Occipital lobe (tissue), 2 donors: ENCODE measurements around the gene NFKBIL1. TPM values are rescaled to one million over a fixed set of nuclear protein-coding genes. Genes with fewer than 3 reads are reported as not detected.
"Not testable (repeated sequence)": the region's sequence is repeated elsewhere in the genome, so short reads cannot be mapped to it uniquely, and the experiment has no call there.

Experiments used
- DNase-seq: peaks from one replicate; lab custom pipeline; 2025; lab: John Stamatoyannopoulos, UW
- total RNA-seq: library from RNA; depleted of rRNA; stranded (reverse); fragments of >200 nt; gene quantifications from one replicate; pipeline ENCODE4 v1.2.3, GENCODE V29; 2014

NFKBIL1 gene, protein sequence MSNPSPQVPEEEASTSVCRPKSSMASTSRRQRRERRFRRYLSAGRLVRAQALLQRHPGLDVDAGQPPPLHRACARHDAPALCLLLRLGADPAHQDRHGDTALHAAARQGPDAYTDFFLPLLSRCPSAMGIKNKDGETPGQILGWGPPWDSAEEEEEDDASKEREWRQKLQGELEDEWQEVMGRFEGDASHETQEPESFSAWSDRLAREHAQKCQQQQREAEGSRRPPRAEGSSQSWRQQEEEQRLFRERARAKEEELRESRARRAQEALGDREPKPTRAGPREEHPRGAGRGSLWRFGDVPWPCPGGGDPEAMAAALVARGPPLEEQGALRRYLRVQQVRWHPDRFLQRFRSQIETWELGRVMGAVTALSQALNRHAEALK
- total RNA-seq: 21.7 TPM

DNA sequence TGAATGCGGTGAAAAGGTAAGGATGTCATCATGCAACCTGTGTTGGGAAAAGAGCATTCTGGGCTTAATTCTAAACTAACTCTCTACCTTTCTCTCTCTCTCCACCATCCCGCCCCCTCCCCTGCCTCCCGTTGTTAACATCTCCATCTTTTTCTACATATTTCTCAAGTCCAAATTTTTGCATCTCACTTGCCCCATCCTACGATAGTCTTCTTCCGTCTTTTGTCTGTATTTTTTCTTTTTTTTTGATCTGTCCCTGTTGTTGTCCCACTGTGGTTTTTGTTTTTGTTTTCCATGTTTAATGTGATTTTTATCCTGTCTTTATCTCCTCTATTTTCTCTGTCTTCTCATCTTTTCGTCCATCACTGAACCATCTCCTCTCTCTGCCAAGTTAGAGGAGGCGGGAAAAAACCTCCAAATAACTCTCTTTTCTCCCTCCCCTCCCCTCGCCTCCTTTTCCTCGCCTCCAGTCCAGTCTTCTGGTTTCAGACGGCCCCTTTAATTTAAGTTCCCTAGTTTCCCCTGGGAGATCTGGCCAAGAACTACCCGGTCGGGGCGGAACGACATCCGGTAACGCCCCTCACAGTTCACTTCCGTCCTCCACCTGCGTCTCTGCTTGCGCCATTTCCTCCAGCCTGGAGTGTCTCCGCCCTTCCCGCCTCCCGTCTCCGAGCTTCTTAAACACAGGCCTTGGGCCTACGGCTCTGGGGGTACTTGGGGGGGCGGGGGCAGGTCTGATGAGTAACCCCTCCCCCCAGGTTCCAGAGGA lies at the start of gene NFKBIL1:
NFKBIL1 (plus strand) TSS at position 651 of the 769 bp plus-strand sequence; CDS start at position 738, 87 bp downstream.
- peak; percentile 97 for DNase-seq

DNA sequence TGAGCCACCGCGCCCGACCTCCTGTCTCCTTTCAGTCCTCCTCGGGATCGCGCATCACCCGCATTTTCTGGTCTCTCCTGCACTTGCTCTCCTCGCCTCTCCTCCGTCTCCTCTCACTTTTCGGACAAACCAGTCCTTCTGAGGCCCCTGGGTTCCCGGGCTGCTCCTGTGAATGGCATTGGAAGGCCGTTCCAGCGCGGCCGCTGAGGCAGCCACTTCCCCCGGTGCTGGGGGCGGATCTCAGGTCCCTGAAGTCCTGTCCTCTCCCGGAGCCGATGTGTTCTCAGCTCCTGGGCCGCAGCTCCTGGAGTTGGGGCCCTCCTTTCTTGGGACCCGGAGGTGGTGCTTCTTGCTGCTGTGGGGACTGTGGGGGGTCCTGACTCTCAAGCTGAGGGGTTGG lies 48.7 kb upstream of the NFKBIL1 start:
- no peak for DNase-seq

DNA sequence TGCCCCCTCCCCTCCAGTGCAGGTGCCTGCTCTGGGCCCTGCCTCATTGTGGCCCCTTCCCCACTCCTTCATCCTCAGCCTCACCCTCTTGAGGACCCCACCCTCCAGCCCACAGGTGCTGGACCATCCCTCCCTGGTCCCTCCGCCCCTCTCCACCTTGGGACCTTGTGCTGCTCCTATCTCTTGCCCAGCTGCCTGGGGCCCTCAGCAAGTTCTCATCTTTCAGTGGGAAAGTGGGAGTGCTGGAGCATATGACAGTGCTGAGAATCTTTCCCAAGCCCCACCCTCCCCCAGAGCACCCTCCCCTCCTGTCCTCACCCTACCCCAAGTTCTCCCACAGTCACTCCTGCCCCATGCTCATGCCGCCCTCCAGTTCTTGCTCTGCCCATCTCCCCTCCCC lies 47.8 kb upstream of the NFKBIL1 start:
- DNase-seq: not testable (repeated sequence)

DNA sequence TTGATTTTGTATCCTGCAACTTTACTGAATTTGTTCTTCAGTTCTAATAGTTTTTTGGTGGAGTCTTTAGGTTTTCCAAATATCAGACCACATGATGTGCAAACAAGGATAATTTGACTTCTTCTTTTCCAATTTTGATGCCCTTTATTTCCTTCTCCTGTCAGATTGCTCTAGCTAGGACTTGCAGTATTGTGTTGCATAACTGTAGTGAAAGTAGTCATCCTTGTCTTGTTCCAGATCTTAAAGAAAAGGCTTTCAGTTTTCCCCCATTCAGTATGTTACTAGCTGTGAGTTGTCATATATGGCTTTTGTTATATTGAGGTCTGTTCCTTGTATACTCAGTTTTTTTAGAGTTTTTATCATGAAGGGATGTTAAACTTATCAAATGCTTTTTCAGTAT lies 44.8 kb upstream of the NFKBIL1 start:
- no peak for DNase-seq

DNA sequence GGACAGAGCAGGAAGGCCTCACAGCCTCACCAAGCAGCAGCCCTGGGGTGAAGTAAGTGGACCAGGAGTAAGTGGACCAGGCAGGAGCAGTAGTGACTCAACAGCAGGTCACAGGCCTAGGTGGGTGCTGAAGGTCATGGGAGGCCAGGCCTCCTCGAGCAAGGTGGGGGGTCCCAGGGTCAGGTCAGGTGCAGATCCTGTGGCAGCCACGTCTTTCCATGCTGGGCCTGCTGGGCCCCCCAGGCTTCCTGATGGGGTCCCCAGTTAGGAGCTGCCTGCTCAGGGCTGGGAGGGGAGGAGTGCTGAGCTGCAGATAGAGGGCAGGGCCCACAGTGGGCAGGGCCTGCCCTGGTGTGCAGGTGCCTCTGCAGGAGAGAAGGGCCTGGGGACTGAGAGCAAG lies 38.4 kb upstream of the NFKBIL1 start:
- not testable (repeated sequence) for DNase-seq

DNA sequence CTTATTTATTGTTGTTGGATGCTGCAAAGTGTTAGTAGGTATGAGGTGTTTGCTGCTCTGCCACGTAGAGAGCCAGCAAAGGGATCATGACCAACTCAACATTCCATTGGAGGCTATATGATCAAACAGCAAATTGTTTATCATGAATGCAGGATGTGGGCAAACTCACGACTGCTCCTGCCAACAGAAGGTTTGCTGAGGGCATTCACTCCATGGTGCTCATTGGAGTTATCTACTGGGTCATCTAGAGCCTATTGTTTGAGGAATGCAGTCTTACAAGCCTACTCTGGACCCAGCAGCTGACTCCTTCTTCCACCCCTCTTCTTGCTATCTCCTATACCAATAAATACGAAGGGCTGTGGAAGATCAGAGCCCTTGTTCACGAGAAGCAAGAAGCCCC lies 37.4 kb upstream of the NFKBIL1 start:
- DNase-seq: no peak

DNA sequence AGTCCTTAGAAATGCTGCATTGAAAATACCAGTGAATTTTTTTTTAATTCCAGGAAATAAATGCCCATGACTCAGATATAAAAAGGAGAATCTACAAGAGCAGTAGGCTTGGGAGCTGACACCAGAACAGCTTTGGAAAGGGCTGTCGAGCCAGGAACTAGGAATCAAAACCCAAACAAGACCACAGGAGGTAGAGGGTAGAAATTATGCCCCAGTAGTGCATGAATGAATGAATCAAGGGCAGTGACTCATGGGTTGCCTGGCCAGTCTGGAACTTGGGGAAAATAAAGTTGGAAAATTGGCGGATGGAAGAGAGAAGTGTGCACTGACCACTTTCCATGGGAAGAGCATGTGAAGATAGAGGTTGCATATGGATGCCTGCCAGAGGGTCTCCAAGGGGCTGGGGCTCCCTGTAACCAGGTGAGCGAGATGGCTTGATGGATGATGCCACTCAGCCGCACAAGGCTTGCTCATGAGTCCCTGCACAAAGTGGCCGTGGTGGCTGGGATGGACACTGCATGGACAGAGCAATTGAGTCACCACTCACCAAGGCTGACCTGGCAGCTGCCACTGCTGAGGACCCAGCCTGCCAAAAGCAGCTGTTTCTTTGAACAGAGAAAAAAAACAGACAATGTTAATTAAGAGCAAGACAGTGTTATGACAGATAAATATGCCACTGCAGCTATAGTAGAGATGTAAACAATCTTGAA lies 33.8 kb upstream of the NFKBIL1 start:
- DNase-seq: no peak

DNA sequence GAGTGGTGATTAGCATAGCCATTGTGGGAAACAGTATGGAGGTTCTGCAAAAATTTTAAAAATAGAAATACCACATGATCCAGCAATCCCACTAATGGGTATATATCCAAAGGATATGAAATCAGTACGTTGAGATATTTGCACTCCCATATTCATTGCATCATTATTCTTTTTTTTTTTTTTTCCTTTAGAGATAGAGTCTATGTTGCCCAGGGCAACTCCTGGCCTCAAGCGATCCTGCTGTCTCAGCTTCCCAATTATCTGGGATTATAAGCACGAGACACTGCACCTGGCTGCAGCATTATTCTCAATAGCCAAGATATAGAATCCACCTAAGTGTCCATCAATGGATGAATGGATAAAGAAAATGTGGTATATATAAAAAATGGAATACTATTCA lies 25.6 kb upstream of the NFKBIL1 start:
- no peak for DNase-seq

DNA sequence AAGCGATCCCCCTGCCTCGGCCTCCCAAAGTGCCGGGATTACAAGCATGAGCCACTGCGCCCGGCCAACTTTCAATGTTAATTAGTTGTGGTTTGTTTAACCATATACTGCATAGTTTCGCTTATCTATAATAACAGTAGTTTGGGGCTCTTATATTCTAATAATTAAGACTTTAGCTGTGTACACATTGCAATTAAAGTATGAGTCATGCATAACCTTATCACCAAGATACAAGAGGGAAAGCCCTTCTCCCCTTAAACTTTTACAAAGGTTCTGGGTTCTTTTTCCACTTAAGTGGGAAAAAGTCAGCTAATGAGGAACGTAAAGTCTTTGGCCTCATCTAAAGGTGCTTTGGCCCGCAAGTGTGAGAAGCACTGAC lies 21.9 kb upstream of the NFKBIL1 start:
- DNase-seq: no peak

DNA sequence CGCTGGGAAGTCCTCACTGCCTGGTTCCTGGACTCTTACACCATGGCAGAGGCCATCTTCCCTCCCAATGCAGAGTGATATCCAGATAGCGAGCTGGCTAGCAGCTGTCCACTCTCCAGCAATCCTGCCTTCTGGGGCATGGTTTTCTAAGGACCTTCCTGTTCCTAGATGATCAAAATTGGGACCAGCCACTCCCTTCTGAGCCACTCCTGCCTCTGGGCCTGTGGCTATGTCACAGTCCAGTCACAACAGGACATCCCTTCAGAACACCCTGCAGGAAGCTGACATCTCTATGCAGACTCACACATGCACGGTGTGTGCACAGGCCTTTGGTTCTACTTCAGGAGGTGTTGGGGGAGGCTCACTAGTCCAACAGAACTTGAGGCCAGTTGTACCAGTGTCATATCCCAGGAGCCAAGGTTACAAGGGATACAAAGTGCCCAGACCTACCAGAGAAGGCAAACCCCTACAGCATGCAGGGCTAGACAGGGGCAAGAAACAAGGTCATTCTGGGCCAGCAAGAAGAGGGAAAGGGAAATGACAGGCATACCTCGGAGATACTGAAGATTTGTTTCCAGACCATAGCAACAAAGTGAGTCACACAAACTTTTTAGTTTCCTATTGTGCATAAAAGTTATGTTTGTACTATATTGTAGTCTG lies 21.3 kb upstream of the NFKBIL1 start:
- DNase-seq: no peak

DNA sequence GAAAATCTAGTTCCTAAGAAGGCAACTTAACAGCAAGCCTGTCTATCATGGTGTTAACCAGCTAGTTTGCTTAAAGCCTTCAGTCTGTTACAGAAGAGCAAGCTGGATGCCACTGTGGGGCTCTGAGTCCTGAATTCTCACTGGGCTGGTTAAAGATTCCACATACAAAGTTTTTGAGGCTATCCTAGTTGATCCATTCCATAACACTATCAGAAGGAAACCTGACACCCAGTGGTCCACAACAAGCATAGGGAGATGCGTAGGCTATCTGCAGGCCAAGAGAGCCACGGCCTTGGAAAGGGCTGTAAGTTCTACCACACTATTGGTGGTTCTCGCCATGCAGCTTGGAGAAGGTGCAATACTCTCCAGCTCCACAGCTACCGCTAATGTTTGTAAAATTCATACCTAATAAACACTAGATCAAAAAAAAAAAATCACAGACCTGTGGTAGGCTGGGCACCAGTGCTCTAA lies 19.1 kb upstream of the NFKBIL1 start:
- DNase-seq: no peak

DNA sequence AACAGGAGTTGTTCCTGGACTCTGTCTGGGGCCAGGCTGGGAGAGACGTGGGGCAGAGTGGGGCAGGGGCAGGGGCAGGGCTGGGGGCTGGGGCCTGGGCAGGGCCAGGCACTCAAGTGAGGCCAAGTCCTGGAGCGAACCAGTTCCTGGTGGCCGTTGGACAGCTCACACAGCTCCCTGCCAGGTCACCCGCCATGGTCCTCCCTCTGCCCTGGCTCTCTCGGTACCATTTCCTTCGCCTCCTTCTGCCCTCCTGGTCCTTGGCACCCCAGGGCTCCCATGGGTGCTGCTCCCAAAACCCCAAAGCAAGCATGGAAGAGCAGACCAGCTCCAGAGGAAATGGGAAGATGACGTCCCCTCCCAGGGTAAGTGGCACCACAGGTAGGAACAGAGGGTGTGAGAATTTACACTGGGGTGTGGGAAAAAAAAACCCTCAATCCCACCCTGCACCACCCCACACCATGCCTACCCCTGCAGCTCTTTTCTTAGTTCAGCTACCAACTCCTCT lies 18.5 kb upstream of the NFKBIL1 start, which contains the start of gene MCCD1:
MCCD1 (plus strand) TSS at position 142 of the 508 bp plus-strand sequence; CDS start at position 195, 53 bp downstream.
- DNase-seq: no peak

DNA sequence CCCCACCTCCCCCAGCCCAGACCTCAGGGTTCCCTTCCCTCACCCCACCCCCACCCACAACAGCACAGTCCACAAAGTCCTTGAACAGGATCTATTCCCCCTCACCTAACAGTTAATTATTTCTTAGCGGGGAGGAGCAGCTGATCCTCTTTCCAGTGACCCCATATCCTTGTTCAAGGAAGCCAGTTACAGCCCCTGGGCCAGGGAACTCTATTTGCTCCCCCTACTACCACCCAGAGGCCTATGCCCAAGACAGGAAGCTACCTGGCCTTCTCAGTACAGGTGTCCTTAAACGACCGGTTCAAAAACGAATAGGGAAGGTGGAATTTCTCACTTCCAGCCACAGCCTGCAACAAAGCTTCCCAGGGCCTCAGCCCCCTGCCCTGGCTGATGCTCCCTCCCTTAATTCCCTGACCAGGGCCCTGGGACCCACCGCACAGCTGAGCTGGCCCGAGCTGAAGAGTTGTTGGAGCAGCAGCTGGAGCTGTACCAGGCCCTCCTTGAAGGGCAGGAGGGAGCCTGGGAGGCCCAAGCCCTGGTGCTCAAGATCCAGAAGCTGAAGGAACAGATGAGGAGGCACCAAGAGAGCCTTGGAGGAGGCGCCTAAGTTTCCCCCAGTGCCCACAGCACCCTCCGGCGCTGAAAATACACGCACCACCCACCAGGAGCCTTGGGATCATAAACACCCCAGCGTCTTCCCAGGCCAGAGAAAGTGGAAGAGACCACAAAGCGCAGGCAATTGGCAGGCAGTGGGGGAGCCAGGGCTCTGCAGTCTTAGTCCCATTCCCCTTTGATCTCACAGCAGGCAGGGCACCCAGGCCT lies 17.9 kb upstream of the NFKBIL1 start:
- no peak for DNase-seq

DNA sequence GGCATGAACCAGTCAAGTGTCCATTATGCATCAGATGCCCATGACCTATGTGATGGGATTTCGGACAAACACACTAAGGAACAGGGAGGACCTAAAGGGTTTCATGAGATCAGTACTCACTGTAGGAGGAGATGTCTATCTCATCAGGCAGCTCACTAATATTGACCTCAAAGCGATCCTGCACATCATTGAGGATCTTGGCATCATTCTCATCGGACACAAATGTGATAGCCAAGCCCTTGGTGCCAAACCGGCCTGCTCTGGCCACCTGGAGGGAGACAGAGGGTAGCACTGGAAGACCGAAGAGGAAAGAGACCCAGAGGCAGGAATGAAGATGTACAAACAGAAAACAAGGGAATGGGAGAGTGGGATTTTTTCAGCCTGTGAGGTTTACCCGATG lies 16.7 kb upstream of the NFKBIL1 start:
- no peak for DNase-seq

DNA sequence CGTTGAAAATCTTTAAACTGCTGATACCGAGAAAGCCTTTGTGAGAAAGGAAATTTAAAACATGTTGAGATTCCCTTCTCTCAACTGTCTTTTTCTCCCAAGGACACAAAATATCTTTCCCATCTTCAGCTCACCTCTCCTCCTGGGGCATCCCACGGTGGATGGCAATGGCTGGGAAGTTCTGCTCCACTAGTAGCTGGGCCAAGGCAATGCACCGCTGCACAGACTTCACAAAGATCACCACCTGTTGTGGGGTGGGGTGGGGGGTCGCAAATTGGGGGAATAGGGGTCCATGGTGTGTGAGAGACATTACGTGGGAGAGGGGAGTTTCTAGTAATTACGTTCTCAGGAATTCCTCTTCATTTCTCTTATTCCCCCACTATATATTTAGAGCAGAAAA lies 16.2 kb upstream of the NFKBIL1 start:
- DNase-seq: no peak

DNA sequence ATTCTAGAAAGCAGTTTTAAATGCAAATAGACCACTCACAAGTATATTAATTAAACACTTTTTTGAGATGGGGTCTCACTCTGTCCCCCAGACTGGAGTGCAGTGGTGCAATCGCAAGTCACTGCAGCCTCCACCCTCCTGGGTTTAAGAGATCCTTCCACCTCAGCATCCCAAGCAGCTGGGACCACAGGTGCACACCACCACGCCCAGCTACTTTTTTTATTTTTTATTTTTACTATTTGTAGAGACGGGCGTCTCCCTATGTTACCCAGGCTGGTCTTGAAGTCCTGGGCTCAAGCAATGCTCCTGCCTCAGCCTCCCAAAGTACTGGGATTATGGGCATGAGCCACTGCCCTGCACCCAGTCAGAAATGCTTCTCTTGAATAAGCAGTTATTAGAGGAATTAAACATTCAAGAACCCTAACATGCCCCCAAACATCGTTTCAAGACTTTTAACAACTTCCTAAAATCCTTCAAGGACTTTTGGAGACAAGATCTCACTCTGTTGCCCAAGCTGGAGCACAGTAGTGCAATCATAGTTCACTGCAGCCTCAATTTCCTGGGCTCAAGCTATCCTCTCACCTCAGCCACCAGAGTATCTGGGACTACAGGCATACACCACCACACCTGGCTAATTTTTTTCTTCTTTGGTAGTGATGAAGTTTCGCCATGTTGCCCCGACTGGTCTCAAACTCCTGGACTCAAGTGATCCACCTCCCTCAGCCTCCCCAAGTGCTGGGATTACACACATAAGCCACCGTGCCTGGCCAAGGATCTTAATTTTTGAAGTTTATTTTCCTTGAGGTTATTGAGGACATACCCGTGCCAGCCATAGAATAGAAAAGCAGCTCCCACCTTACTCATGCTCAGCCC lies 15.4 kb upstream of the NFKBIL1 start:
- no peak for DNase-seq

DNA sequence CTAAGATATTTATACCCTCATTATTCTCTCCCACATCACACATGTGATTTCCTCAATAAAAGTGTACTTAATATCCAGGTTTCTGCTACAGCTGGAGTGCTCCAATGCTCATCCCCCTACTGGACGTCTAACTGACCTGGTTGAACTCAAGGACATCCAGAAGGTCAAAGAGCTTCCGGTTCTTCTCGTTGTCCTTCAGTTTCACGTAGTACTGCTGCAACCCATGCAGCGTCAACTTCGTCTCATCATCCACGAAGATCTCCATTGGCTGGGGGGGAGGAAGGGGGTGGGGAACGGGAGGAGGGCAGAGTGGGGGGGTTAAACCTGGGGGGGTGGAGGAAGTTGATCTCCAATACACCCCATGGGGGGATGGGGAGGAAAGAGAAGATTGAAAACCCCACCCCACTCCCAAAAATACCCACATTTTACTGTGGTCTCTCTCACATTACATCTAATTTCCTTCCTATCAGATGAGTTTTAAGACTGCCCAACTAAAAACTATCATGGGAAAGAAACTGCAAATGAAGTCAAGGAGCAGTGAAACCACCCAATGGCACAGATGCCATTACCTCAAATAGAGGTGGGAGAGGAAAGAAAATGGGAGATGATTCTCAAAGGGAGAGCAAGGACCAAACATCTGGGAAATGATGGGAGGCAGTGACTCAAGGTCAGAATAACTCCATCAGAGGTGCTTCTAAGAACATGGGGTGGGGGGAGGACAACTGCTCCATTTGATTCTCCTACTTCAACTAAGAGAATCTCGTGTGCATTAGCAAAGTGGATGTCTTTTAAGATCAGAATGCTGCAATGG lies 14.6 kb upstream of the NFKBIL1 start:
- DNase-seq: no peak

DNA sequence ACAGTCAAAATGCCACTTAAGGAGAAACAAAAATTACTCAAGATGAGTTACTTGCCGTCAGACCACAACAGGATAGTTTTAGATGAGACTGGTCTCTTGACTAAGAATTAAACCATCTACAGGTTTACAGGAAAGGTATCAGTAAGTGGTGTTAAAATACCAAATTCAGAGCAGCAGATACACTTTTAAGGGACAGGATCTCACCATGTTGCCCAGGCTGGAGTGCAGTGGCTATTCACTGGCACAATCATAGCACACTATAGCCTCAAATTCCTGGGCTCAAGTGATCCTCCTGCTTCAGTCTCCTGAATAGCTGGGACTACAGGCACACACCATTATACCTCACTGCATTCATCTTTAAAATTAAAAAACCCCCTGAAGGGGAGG lies 14.0 kb upstream of the NFKBIL1 start:
- DNase-seq: no peak

DNA sequence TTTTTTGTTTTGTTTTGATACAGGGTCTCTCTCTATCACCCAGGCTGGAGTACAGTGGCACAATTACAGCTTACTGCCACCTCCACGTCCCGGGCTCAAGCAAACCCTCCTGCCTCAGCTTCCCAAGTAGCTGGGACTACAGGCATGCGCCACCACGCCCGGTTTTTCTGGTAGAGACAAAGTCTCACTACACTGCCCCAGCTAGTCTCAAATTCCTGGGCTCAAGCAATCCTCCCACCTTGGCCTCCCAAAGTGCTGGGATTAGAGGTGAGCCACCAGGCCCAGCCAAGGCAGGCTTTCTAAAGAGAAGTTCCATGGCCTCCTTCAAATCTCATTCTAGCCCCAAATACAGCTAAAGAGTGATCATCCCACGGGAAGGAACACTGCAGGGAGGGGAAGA lies 13.4 kb upstream of the NFKBIL1 start:
- DNase-seq: no peak
